ENCODE results near the gene PAX5.

GRCh38 chr9:36986468-36987408, 47.3 kb downstream of the PAX5 start:
- TF ChIP-seq, protein P1, sequence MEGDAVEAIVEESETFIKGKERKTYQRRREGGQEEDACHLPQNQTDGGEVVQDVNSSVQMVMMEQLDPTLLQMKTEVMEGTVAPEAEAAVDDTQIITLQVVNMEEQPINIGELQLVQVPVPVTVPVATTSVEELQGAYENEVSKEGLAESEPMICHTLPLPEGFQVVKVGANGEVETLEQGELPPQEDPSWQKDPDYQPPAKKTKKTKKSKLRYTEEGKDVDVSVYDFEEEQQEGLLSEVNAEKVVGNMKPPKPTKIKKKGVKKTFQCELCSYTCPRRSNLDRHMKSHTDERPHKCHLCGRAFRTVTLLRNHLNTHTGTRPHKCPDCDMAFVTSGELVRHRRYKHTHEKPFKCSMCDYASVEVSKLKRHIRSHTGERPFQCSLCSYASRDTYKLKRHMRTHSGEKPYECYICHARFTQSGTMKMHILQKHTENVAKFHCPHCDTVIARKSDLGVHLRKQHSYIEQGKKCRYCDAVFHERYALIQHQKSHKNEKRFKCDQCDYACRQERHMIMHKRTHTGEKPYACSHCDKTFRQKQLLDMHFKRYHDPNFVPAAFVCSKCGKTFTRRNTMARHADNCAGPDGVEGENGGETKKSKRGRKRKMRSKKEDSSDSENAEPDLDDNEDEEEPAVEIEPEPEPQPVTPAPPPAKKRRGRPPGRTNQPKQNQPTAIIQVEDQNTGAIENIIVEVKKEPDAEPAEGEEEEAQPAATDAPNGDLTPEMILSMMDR (conservative IDR thresholded peaks at IDR 0.05) = no peak
- TF ChIP-seq ZFX (IDR thresholded peaks at IDR 0.05) = no peak
